WI38 (cell line): Measurements from ENCODE around the gene ATR.

Source experiments
- H3K4me3 ChIP-seq: 2 replicates; pipeline ENCODE4 v1.5.1; 2011; ENCODE audit warnings: low read depth, mild to moderate bottlenecking, control low read depth, low read length
- CTCF ChIP-seq: IDR thresholded peaks from 2 replicates; pipeline ENCODE4 v1.5.1; 2012; ENCODE audit warnings: low read depth, mild to moderate bottlenecking, control low read depth, low read length

Gene ATR

GRCh38 chr3:142578329-142579223 lies at the start of gene ATR:
Gene ATR, minus strand, starts transcription at chr3:142578733. Its CDS starts 29 bp downstream, at chr3:142578704.
- peak within 1 kb of the TSS; percentile 97 for H3K4me3 ChIP-seq
- no peak for TF ChIP-seq CTCF

GRCh38 chr3:142626971-142627370 lies 48.4 kb upstream of the ATR start:
- TF ChIP-seq CTCF: no peak

GRCh38 chr3:142625153-142625440 lies 46.6 kb upstream of the ATR start:
- TF ChIP-seq CTCF: no peak
- no peak overlapping the region for H3K4me3 ChIP-seq

More at GRCh38 chr3:142626971-142627370, 48.4 kb upstream of the ATR start:
- no peak overlapping the region for H3K4me3 ChIP-seq

GRCh38 chr3:142624341-142625152 lies 46.0 kb upstream of the ATR start:
- TF ChIP-seq CTCF: no peak
- H3K4me3 ChIP-seq: no peak overlapping the region

GRCh38 chr3:142623194-142623593 lies 44.7 kb upstream of the ATR start:
- TF ChIP-seq CTCF: no peak
- no peak overlapping the region for H3K4me3 ChIP-seq

GRCh38 chr3:142622405-142622804 lies 43.9 kb upstream of the ATR start:
- no peak for TF ChIP-seq CTCF
- H3K4me3 ChIP-seq: no peak overlapping the region
